ENCODE measurements around the gene MATN3. TPM values are rescaled to one million over a fixed set of nuclear protein-coding genes. Genes with fewer than 3 reads are reported as not detected.

The MATN3 gene
- polyA plus RNA-seq, 3 donors: not detected

- Histone ChIP-seq H3K27ac (ENCODE audit: low read depth in 1 of 2, low read length in 2 of 2) (no peak overlapping the region), H3K27me3 (ENCODE audit: control insufficient read depth in 2 of 2, insufficient read depth in 2 of 2, low read length in 2 of 2) (no peaks in the 10 kb centered on the region), H3K4me3 (replicated peaks in 1 of 3; ENCODE audit: low read depth in 2 of 3, low read length in 3 of 3) (no peak overlapping the region), H3K9ac (ENCODE audit: insufficient read depth, low read length, poor library complexity, severe bottlenecking) (no peak overlapping the region), H4K20me1 (ENCODE audit: insufficient read depth, low read length) (no peaks in the 10 kb centered on the region), H3K9me3 (replicated peaks in 1 of 2; ENCODE audit: control insufficient read depth in 1 of 2, insufficient read depth in 1 of 2, low read length in 2 of 2) (no peaks in the 10 kb centered on the region), H3K4me1 (ENCODE audit: control insufficient read depth in 1 of 2, insufficient read depth in 2 of 2, low read length in 2 of 2) (no peaks in the 10 kb centered on the region), H3K4me2 (replicated peaks; ENCODE audit: extremely low read depth, low read length, poor library complexity, severe bottlenecking) (no peak overlapping the region), H2AFZ (ENCODE audit: insufficient read depth, low read depth, low read length, poor library complexity, severe bottlenecking) (no peak overlapping the region), H3K79me2 (ENCODE audit: insufficient read depth, low read length) (no peaks in the 10 kb centered on the region), H3K36me3 (replicated peaks in 1 of 2; ENCODE audit: control insufficient read depth in 1 of 2, insufficient read depth in 2 of 2, low read length in 2 of 2) (peaks cover 0 to 3% of the 10 kb centered on the region in 2 donors)
- no peak for DNase-seq
- 100% methylated on average over 1 of the region's 8 CpGs for WGBS (ENCODE audit: insufficient coverage)
- H3K4me3 Mint-ChIP-seq: no peak overlapping the region
- peak overlapping the region in 2 of 7 donors; percentile 7 to 19 for H3K27ac Mint-ChIP-seq
- intact Hi-C loops (cut with micrococcal nuclease): no loop called here
- TF ChIP-seq, protein P1, sequence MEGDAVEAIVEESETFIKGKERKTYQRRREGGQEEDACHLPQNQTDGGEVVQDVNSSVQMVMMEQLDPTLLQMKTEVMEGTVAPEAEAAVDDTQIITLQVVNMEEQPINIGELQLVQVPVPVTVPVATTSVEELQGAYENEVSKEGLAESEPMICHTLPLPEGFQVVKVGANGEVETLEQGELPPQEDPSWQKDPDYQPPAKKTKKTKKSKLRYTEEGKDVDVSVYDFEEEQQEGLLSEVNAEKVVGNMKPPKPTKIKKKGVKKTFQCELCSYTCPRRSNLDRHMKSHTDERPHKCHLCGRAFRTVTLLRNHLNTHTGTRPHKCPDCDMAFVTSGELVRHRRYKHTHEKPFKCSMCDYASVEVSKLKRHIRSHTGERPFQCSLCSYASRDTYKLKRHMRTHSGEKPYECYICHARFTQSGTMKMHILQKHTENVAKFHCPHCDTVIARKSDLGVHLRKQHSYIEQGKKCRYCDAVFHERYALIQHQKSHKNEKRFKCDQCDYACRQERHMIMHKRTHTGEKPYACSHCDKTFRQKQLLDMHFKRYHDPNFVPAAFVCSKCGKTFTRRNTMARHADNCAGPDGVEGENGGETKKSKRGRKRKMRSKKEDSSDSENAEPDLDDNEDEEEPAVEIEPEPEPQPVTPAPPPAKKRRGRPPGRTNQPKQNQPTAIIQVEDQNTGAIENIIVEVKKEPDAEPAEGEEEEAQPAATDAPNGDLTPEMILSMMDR (IDR thresholded peaks at IDR 0.05): no peak
- no peaks in the 10 kb centered on the region for H3K9me3 Mint-ChIP-seq
- H3K36me3 Mint-ChIP-seq: peaks cover 0 to 4% of the 10 kb centered on the region in 2 donors
- H3K4me1 Mint-ChIP-seq: peaks cover 5% of the 10 kb centered on the region
- no peaks in the 10 kb centered on the region for H3K27me3 Mint-ChIP-seq (ENCODE audit: low read depth in 3 of 3)
These were observed 39.0 kb downstream of the MATN3 start for GRCh38 chr2:19973466-19973865.

DNA sequence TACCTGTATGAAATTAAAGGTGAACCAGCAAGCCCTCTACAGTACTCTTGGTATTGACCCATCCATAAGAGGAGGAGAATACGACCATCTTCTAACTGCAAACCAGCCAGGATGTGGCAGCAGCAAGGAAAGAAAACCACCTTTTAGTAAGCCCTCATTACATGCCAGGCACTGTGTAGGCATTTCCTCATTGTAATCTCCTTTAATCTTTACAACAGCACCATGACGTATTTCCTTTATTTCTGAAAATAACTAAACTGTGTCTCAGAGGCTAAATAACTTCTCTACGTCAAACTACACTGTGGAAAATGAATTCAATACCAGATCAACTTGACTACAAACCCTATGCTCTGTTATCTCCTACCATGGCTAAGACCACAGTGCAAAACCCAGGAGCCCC lies 40.8 kb downstream of the MATN3 start:
- H3K4me3 Mint-ChIP-seq: no peak overlapping the region
- intact Hi-C loops (cut with micrococcal nuclease): no loop called here
- no peaks in the 10 kb centered on the region for H3K9me3 ChIP-seq (replicated peaks in 1 of 2; ENCODE audit: control insufficient read depth in 1 of 2, insufficient read depth in 1 of 2, low read length in 2 of 2)
- no peak overlapping the region for H3K9ac ChIP-seq (ENCODE audit: insufficient read depth, low read length, poor library complexity, severe bottlenecking)
- H2AFZ ChIP-seq (ENCODE audit: insufficient read depth, low read depth, low read length, poor library complexity, severe bottlenecking): peak overlapping the region; percentile 32
- H3K4me2 ChIP-seq (replicated peaks; ENCODE audit: extremely low read depth, low read length, poor library complexity, severe bottlenecking): no peak overlapping the region
- H3K27me3 ChIP-seq (ENCODE audit: control insufficient read depth in 2 of 2, insufficient read depth in 2 of 2, low read length in 2 of 2): no peaks in the 10 kb centered on the region
- no peak overlapping the region for H3K27ac ChIP-seq (ENCODE audit: low read depth in 1 of 2, low read length in 2 of 2)
- TF ChIP-seq, protein P1 (IDR thresholded peaks at IDR 0.05): no peak
- no peaks in the 10 kb centered on the region for H4K20me1 ChIP-seq (ENCODE audit: insufficient read depth, low read length)
- H3K36me3 Mint-ChIP-seq: peaks cover 1 to 3% of the 10 kb centered on the region in 2 donors
- no peak overlapping the region for H3K4me3 ChIP-seq (replicated peaks in 1 of 3; ENCODE audit: low read depth in 2 of 3, low read length in 3 of 3)
- no peaks in the 10 kb centered on the region for H3K27me3 Mint-ChIP-seq (ENCODE audit: low read depth in 3 of 3)
- H3K9me3 Mint-ChIP-seq: no peaks in the 10 kb centered on the region
- H3K4me1 ChIP-seq (ENCODE audit: control insufficient read depth in 1 of 2, insufficient read depth in 2 of 2, low read length in 2 of 2): no peaks in the 10 kb centered on the region
- no peaks in the 10 kb centered on the region for H3K79me2 ChIP-seq (ENCODE audit: insufficient read depth, low read length)
- 11% methylated on average over 2 of the region's 3 CpGs for WGBS (ENCODE audit: insufficient coverage)
- H3K4me1 Mint-ChIP-seq: peaks cover 5% of the 10 kb centered on the region
- peak in 2 of 3 donors; percentile 8 to 18 for DNase-seq
- H3K27ac Mint-ChIP-seq: no peak overlapping the region
- no peaks in the 10 kb centered on the region for H3K36me3 ChIP-seq (replicated peaks in 1 of 2; ENCODE audit: control insufficient read depth in 1 of 2, insufficient read depth in 2 of 2, low read length in 2 of 2)

All from CD14-positive monocyte (primary cell).